RKO (cell line): ENCODE measurements around the gene GPD2.
"Not testable (repeated sequence)": the region's sequence is repeated elsewhere in the genome, so short reads cannot be mapped to it uniquely, and the experiment has no call there.

Experiments
- DNase-seq: peaks from one replicate; pipeline ENCODE4 v3.0.0-alpha.2; 2016; ENCODE audit warnings: low spot score

The GPD2 gene

GRCh38 chr2:156476021-156476849 lies 40.1 kb downstream of the GPD2 start:
- no peak for DNase-seq

DNA sequence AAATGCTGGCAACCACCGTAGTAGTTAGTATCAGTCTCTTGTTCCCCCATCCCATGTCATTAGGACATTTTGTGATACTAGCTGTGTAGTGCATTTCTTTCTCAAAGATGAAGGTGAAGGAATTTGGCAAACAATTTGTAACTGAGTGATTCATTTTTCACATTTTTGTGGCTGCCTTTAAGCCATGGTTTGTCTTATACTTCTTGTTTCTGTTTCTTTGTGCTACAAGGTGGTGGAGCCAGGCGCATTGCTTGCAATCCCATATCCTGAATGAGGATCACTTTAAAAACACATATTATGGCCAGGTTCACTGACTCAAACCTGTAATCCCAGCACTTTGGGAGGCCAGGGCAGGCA lies 40.6 kb downstream of the GPD2 start:
- no peak for DNase-seq

GRCh38 chr2:156480376-156480775 lies 44.2 kb downstream of the GPD2 start:
- DNase-seq: no peak

GRCh38 chr2:156481312-156481711 lies 45.1 kb downstream of the GPD2 start:
- DNase-seq: no peak

DNA sequence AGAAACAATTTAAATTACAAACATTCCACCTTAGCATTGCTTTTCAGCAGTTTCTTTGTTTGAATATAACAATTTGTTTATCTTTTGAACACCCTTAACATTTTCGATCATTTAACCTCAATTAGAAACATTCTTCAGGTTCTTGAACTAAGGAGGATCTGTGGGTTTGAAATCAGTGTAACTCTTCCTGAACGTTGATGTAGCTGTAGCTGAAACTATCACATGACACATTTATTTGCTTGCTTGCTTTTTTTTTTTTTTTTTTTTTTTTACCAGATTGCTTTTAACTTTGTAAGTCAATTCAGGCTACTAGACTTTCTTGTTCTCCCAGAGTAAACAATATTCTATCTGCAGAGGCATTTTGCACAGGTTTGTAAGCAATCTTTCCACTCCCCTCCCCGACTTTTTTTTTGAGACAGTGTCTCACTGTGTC lies 47.6 kb downstream of the GPD2 start:
- DNase-seq: no peak

- peak; percentile 73 for DNase-seq
These were observed 50.0 kb downstream of the GPD2 start for GRCh38 chr2:156486147-156486546.

DNA sequence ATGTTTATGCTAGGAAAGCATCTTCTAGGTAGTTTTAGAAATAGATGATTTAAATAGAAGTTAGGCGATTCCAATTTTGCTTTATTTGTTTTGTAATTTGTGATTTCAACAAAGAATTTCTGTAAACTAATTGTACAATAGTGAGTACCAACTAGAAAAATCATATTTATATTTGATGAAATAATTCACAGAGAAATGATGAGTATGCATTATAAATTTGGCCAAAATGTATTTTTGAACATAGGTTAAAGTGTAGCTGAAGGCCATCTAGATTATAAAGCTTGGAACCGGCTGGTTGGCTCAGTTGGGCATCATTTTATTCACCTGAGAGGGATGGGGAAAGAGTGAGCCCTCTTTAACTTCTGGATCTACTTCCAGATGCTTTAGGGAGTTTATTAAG lies 50.4 kb downstream of the GPD2 start:
- DNase-seq: no peak

DNA sequence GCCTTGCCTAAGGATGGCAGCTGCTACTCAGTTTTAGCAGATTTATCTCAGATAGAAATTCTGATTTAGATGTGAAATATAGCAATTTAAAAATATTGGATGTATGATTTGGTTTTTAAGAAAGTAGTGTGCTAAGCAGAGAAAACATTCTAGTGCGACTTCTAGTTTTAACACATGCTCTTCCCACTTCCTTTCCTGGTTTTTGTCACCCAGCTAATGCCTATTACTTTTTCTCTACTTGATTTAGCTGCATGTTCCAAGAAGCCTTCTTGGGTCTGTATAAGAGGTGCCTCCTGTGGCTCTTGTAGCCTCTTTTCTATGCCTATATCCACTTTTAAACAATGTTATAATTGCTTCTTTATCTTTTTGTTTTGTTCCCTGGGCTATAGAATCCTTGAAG lies 53.0 kb downstream of the GPD2 start:
- no peak for DNase-seq

DNA sequence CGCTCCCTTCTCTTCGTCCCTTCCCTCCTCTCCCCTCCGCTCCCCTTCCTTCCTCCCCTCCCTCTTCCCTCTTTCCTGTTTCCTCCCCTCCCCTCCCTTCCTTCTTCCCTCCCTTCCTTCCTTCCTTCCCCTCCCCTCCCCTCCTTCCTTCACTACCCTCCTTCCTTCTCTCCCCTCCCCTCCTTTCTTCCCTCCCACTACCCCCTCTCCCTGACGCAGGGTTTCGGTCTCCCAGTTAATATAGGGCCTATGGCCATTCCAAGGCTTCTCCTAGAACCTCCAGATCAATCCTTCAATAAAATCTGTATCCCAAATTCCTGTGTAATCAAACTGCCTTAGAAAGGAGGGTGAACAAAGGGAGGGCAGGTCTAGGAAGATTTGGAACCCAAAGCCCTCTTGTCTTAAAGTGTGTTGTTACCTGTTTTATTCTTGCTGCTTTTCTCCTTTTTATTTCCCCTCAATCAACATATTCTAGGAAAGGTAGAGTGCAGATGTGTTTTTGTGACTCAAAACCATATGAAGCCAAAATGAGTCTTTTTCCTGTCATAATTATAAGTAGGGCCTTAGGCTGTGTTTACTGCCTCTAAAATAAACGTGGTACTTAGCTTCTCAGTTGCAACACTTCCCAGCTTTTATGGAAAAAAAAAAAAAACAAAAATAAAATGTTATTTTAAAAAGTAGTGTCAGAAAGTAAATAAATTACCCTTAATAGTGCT lies 53.7 kb downstream of the GPD2 start:
- no peak for DNase-seq

GRCh38 chr2:156490466-156490840 lies 54.3 kb downstream of the GPD2 start:
- no peak for DNase-seq

- no peak for DNase-seq
These were observed 55.0 kb downstream of the GPD2 start for GRCh38 chr2:156491176-156491575.

DNA sequence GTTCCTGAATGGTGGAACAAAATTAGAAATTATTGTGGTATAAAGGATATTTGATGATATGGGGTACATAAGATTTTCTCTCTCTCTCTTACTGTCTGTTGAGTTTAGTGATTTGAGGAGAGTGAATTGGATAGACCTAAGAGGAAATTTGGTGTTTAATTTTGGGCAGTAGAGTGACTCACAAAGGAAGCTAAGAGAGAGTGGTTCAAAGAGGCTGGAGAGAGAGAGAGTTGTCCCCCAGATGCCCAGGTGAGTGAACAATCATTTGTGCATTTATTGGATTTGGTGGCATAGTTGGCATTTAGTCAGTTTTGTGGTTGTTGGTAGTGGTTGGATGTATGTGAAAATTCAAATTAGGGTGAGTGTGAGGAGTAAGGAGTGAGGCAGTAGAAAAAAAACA lies 56.8 kb downstream of the GPD2 start:
- DNase-seq: no peak

DNA sequence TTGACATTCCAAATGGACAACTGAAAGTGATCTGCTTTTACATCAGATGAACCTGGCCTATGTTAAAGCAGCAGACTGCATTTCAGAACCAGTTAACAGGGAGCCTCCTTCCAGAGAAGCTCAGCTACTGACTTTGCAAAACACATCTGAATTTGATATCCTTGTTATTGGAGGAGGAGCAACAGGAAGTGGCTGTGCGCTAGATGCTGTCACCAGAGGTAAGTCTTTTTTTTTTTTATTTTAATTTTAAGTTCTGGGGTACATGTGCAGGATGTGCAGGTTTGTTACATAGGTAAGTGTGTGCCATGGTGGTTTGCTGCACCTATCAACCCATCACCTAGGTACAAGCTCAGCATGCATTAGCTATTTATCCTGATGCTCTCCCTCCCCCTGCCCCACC lies 59.8 kb downstream of the GPD2 start:
- DNase-seq: not testable (repeated sequence)

GRCh38 chr2:156505696-156506095 lies 69.5 kb downstream of the GPD2 start:
- DNase-seq: no peak

DNA sequence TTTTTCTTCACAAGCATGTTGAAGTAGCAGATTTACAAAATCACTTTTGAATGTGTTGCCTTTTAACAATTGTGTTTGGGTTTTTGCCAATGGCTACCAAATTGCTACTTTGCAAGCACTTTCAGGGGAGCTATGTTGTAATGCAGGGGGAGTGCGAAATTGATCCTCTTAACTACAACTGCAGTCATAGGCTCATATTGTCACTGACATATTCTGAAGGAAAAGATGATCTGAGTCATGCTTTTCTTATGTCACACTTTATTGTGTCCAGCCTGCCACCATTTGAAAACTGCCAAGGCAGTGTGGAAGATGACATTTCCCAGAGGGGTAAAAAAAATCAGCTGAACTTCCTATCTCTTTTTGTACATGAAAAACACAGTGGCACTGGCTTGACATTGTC lies 74.9 kb downstream of the GPD2 start:
- no peak for DNase-seq

GRCh38 chr2:156511803-156512202 lies 75.6 kb downstream of the GPD2 start:
- no peak for DNase-seq

DNA sequence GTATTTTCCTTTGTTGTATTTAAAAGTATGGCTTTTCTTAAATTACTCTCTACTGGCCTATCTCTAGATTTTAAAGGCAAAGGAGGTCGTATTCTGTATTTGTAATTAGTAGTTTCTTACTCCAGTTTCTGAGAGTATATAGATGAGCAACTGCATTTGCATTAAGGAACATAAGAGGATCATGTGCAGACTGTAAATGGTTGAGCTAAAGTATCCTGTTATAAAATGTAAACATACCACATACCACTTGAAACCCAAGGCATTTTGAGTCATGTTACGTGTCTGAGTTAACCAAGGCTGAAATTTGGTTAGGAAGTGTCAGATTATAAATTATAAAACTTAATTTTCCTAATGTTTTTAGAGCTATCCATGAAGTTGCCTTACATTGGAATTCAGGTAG lies 76.3 kb downstream of the GPD2 start:
- DNase-seq: no peak

GRCh38 chr2:156513219-156513618 lies 77.0 kb downstream of the GPD2 start:
- no peak for DNase-seq

DNA sequence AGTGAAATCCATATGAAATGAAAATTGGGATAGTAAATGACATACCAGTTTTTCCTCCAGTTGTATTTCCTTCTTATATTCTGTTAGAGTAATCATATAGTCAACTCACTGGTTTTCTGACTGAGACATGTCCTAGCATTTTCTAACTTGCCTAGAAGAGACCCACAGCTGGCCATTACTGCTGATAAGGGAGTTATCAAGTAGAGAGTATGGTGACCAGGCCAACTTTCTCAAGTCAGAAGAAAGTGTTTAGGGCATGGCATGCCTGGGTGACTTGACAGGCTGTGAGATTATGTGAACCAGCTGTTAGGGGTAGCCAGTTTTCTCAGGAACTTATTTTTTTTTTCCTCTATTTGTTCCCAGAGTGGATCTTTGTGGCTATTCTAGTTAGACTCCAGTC lies 81.2 kb downstream of the GPD2 start:
- no peak for DNase-seq

DNA sequence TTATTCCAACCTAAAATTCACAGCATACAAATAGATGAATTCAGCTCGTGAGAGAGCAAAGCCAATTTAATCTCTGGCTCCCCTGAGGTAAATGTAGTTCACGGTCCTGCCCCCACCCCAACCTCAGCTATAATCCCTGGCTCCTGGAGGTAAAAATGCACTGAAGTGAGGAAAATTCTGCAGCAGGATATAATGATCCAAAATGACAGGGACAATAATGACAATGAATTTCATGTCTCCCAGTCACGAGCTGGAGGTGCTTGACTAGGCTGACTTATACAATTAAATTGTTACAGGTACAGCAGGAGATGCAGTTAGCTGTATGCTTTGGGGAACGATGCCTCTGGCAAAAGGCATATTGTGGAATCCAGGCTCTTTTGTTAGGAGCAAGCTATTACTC lies 82.0 kb downstream of the GPD2 start:
- no peak for DNase-seq

- DNase-seq: no peak
These were observed 86.8 kb downstream of the GPD2 start for GRCh38 chr2:156522864-156523440.

- DNase-seq: no peak
These were observed 90.9 kb downstream of the GPD2 start for GRCh38 chr2:156526950-156527636.

- not testable (repeated sequence) for DNase-seq
These were observed 92.4 kb downstream of the GPD2 start for GRCh38 chr2:156528583-156528982.
